Uterus (tissue), 4 donors: ENCODE measurements around the gene C2CD2L. TPM values are rescaled to one million over a fixed set of nuclear protein-coding genes. Genes with fewer than 3 reads are reported as not detected.

Source experiments
- DNase-seq, 2 donors: peaks; one replicate each; pipeline ENCODE4 v3.0.0-alpha.2; 2019 to 2020
- H3K27ac ChIP-seq, 2 donors: fragments of 200-600 bp; sonication (generic); 1 replicate in 1 of 2; 2 replicates in 1 of 2; pipeline ENCODE4 v1.5.1; 2016 to 2018
- H3K27me3 ChIP-seq, 2 donors: fragments of 200-600 bp; sonication (generic); one replicate each; pipeline ENCODE4 v1.5.1; 2018 to 2019; ENCODE audit warnings: control low read depth in 1 of 2
- H3K36me3 ChIP-seq, 2 donors: fragments of 200-600 bp; sonication (generic); one replicate each; pipeline ENCODE4 v1.5.1; 2019; ENCODE audit warnings: control low read depth in 1 of 2
- H3K4me1 ChIP-seq, 2 donors: fragments of 200-600 bp; sonication (generic); one replicate each; pipeline ENCODE4 v1.5.1; 2018 to 2019; ENCODE audit warnings: control low read depth in 1 of 2
- H3K4me3 ChIP-seq, 2 donors: fragments of 200-600 bp; sonication (generic); 1 replicate in 1 of 2; 2 replicates in 1 of 2; pipeline ENCODE4 v1.5.1; 2018 to 2019; ENCODE audit warnings: mild to moderate bottlenecking in 1 of 2
- H3K9me3 ChIP-seq, 2 donors: fragments of 200-600 bp; sonication (generic); one replicate each; pipeline ENCODE4 v1.5.1; 2019; ENCODE audit warnings: control low read depth in 1 of 2
- POLR2A ChIP-seq, 2 donors: fragments of 450-650 bp; IDR thresholded peaks; one replicate each; pipeline ENCODE4 v1.6.1; 2016; ENCODE audit warnings: antibody characterized with exemption in 2 of 2, mild to moderate bottlenecking in 1 of 2, moderate library complexity in 1 of 2
- intact Hi-C: fragments of 100-400 bp; cut with DNase I; formaldehyde crosslinking; loops from one replicate; pipeline ENCODE4 v1.15.1; 2023; ENCODE audit warnings: low total_unique reads
- total RNA-seq, 4 donors: library from RNA; depleted of rRNA in 3 of 4; stranded (reverse); fragments of >200 nt in 3 of 4; gene quantifications; one replicate each; pipeline versions ENCODE4 v1.1.0 to v1.2.4, GENCODE V29; 2014 to 2023
- TF ChIP-seq, protein P1 (sequence below), 4 experiments: fragments of 200-600 bp in 2 of 4; fragments of 450-650 bp in 2 of 4; sonication (generic) in 2 of 4; IDR thresholded peaks; one replicate each; pipeline ENCODE4 v1.5.1; 2016 to 2019; ENCODE audit warnings: antibody characterized with exemption in 4 of 4, mild to moderate bottlenecking in 2 of 4, moderate library complexity in 1 of 4
- donor health status: DM: yes; HTN: yes; CAD: no.

The C2CD2L gene
- total RNA-seq, 4 donors from 2014 or later: 1.8 to 14.3 (median 2.7) TPM

DNA sequence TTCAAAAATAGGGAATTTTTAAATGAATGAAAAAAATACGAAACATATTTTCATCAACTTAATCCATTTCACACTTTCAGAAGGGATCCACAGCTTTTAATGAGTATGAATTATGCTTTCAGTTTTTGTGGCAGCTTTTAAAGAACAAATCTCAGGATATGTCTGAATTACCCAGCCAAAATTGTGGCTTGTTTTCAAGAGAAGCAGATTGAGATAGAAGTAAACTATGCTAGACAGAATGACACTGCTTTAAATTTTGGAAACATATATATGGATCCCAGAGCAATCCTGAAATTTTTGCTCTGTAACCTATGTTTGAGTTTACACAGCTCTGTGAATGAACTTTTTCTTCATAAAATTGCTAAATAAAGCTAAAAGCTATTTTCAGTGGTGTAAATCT, 11.8 kb downstream of the C2CD2L start:
- TF ChIP-seq POLR2A (IDR thresholded peaks at IDR 0.05): no peak
- TF ChIP-seq, protein P1, sequence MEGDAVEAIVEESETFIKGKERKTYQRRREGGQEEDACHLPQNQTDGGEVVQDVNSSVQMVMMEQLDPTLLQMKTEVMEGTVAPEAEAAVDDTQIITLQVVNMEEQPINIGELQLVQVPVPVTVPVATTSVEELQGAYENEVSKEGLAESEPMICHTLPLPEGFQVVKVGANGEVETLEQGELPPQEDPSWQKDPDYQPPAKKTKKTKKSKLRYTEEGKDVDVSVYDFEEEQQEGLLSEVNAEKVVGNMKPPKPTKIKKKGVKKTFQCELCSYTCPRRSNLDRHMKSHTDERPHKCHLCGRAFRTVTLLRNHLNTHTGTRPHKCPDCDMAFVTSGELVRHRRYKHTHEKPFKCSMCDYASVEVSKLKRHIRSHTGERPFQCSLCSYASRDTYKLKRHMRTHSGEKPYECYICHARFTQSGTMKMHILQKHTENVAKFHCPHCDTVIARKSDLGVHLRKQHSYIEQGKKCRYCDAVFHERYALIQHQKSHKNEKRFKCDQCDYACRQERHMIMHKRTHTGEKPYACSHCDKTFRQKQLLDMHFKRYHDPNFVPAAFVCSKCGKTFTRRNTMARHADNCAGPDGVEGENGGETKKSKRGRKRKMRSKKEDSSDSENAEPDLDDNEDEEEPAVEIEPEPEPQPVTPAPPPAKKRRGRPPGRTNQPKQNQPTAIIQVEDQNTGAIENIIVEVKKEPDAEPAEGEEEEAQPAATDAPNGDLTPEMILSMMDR (IDR thresholded peaks at IDR 0.05): no peak
- no peak for DNase-seq
- Histone ChIP-seq H3K36me3 (no peaks in the 10 kb centered on the region), H3K27ac (no peak overlapping the region), H3K27me3 (no peaks in the 10 kb centered on the region), H3K4me3 (no peak overlapping the region), H3K4me1 (peaks cover 0 to 10% of the 10 kb centered on the region in 2 donors), H3K9me3 (no peaks in the 10 kb centered on the region)
- intact Hi-C loops: no loop called here

DNA sequence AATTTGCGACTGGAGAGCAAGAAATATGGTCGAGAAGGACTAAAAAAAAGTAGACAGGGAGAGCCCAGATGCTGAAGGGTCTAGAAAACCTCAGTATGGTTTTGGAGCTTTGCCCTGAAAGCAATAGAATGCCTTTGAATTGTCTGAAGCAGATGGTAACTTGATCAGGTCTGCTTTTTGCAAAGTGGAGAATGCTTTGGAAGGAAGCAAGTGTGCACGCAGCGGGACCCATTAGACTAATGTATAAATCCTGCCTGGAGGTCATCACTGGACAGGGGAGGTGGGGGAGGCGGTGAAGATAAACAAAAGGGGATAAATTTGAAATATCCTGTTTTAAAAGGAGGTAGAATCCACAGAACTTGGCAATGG, 13.5 kb downstream of the C2CD2L start:
- intact Hi-C loops: no loop called here
- DNase-seq: peak in 1 of 2 donors; percentile 50
- H3K27ac ChIP-seq: peak overlapping the region; percentile 81 to 85

DNA sequence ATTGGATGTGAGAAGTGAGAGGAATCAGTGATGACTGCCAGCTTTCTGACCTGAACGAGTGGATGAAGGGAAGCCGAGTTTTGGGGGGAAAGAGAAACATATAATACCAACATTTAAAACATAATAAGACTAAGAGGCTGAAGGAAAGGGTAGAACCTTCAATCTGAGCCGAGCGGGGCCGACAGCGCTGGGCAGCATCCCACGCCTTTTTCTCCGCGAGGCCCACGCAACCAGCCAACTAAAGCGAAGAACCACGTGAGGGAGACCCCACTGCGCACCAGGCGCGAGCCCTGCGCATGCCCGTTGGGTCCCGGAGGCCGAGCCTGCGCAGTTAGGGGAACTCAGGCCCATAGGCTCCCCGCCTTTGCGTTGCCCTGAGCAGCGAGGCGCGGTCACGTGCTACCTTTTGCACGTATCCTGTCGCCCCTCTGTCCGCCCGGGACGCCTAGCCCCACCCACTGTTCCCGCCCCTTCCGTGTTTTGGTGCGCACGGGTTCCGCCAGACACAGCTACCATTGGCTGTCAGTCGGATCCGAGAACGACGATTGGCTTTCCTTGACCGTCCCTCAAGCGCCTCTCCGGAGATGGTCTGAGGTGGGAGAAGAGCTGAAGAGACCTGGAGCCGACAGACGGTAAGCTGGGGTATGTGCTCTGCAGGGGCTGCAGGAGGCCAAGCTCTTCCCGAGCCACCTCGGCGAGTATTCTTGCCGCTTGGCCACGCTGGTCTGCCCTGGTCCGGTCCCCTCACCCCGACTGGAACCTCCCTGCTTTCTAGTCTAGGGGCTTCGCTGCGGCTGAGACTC, 14.1 kb downstream of the C2CD2L start, which contains the start of gene HINFP:
TSS of gene HINFP (plus strand) at position 573 of the 803 bp plus-strand sequence. CDS start 5,365 bp downstream, outside the sequence.
- intact Hi-C loops: no loop called here
- Histone ChIP-seq H3K36me3 (no peaks in the 10 kb centered on the region), H3K9me3 (no peaks in the 10 kb centered on the region), H3K27me3 (no peaks in the 10 kb centered on the region), H3K27ac (peak within 1 kb of the TSS; percentile 81 to 87), H3K4me1 (peaks cover 0 to 10% of the 10 kb centered on the region in 2 donors), H3K4me3 (peak within 1 kb of the TSS; percentile 79 to 91)
- DNase-seq: peak; percentile 99 to 100
- TF ChIP-seq, protein P1 (IDR thresholded peaks at IDR 0.05): peak in 1 of 4 experiments; percentile 24
- peak; percentile 79 to 81 for TF ChIP-seq POLR2A (IDR thresholded peaks at IDR 0.05)

More for the DNA sequence above, 13.5 kb downstream of the C2CD2L start:
- Histone ChIP-seq H3K4me3 (peak overlapping the region; percentile 29 to 91), H3K27me3 (no peaks in the 10 kb centered on the region), H3K36me3 (no peaks in the 10 kb centered on the region), H3K4me1 (peaks cover 0 to 10% of the 10 kb centered on the region in 2 donors), H3K9me3 (no peaks in the 10 kb centered on the region)
- TF ChIP-seq, protein P1 (IDR thresholded peaks at IDR 0.05): no peak
- no peak for TF ChIP-seq POLR2A (IDR thresholded peaks at IDR 0.05)

DNA sequence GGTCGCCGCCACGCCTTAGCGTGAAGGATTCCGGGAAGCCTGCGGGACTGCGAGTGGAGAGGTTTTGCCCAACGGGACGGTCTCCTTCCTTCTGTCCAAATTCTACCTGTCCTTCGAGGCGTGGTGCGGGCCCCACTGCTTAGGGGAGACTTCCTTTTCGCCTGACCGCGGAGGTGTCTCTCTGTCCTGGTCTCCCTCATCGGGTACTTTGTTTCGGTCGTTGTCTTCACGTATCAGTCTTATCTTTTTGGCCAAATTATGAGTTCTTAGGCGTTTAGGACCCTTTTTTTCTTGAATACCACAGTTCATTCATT, 14.6 kb downstream of the C2CD2L start:
- DNase-seq: no peak
- no peak for TF ChIP-seq POLR2A (IDR thresholded peaks at IDR 0.05)
- TF ChIP-seq, protein P1 (IDR thresholded peaks at IDR 0.05): no peak
- no peaks in the 10 kb centered on the region for H3K9me3 ChIP-seq
- H3K27ac ChIP-seq: peak overlapping the region; percentile 59 to 87
- H3K4me3 ChIP-seq: peak overlapping the region; percentile 79 to 91
- H3K27me3 ChIP-seq: no peaks in the 10 kb centered on the region
- H3K4me1 ChIP-seq: peaks cover 0 to 10% of the 10 kb centered on the region in 2 donors
- intact Hi-C loops: no loop called here
- no peaks in the 10 kb centered on the region for H3K36me3 ChIP-seq

DNA sequence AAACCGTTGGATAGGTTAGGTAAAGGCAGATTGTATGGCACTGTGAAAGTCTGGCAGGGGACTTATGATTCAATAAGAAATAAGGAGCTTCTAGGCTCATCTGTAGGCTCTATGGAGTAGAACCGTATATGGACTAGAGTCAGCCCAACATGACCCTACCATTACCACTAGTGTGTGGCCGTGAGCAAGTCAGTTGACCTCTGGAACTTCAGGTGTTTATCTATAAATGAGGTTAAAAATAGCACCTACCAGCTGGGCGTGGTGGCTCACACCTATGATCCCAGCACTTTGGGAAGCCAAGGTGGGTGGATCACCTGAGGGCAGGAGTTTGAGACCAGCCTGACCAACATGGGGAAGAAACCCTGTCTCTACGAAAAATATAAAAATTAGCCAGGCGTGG, 18.7 kb downstream of the C2CD2L start:
- no peak overlapping the region for H3K4me3 ChIP-seq
- DNase-seq: no peak
- no peak overlapping the region for H3K27ac ChIP-seq
- H3K36me3 ChIP-seq: no peaks in the 10 kb centered on the region
- intact Hi-C loops: no loop called here
- TF ChIP-seq, protein P1 (IDR thresholded peaks at IDR 0.05): no peak
- TF ChIP-seq POLR2A (IDR thresholded peaks at IDR 0.05): no peak
- H3K9me3 ChIP-seq: no peaks in the 10 kb centered on the region
- no peaks in the 10 kb centered on the region for H3K27me3 ChIP-seq
- H3K4me1 ChIP-seq: peaks cover 0 to 10% of the 10 kb centered on the region in 2 donors
